HCT116 (cell line): ENCODE results near the gene SLC25A6. TPM values are rescaled to one million over a fixed set of nuclear protein-coding genes. Genes with fewer than 3 reads are reported as not detected.

Source experiments
- ATAC-seq: fragments of 200-7000 bp; cut with Tn5 transposase; 2 replicates; pipeline ENCODE4 v1.9.1; 2020; ENCODE audit warnings: mild to moderate bottlenecking, moderate library complexity
- BruUV-seq: library from RNA; stranded (reverse); fragments of 400-500 nt; replicated peaks from 2 replicates; lab custom pipeline; 2021; lab: Mats Ljungman, UMichigan
- CTCF ChIA-PET: fragments of 300-600 bp; sonication (Branson Sonifier 250); formaldehyde crosslinking; loops from one replicate; lab custom pipeline; 2021; ENCODE audit warnings: antibody characterized with exemption; lab: Charles Lee
- POLR2A ChIA-PET: fragments of 300-600, 350-600 bp; sonication (Branson Sonifier 250); formaldehyde crosslinking; loops from one replicate; lab custom pipeline; 2021; ENCODE audit warnings: antibody characterized with exemption; lab: Charles Lee
- RAD21 ChIA-PET, 2 experiments: fragments of 300-600 bp; sonication (Branson Sonifier 250); formaldehyde crosslinking; loops; one replicate each; lab custom pipeline; 2023; ENCODE audit warnings: low total read pairs in 2 of 2; ENCODE audit not compliant: uncharacterized antibody in 2 of 2, unreplicated experiment in 2 of 2, low non-redundant PET in 1 of 2; lab: Charles Lee
- DNase-seq: peaks from one replicate; pipeline ENCODE4 v3.0.0-alpha.2; 2010; ENCODE audit warnings: low read depth, low spot score
- H2AFZ ChIP-seq: fragments of 200-600 bp; shearing (Covaris generic), sonication (generic); 2 replicates; pipeline ENCODE4 v1.6.1; 2017; ENCODE audit warnings: low read depth, mixed run types, mixed read lengths, antibody characterized with exemption, low read length; ENCODE audit not compliant: poor library complexity, severe bottlenecking
- H3K27ac ChIP-seq: 2 replicates; pipeline ENCODE4 v1.5.1; 2012; ENCODE audit warnings: low read depth, low read length
- H3K27me3 ChIP-seq: fragments of 200-600 bp; sonication (generic); 2 replicates; pipeline ENCODE4 v1.6.1; 2016; ENCODE audit warnings: mixed run types, low read length, mixed read lengths; ENCODE audit not compliant: insufficient read depth
- H3K36me3 ChIP-seq, 2 experiments: fragments of 200-500 bp in 1 of 2; fragments of 200-600 bp in 1 of 2; sonication (Bioruptor generic) in 1 of 2; sonication (generic) in 1 of 2; 2 replicates each; pipeline versions ENCODE4 v1.5.1 to v1.6.1; 2014 to 2016; ENCODE audit warnings: low read length in 2 of 2, inconsistent platforms in 1 of 2, mixed read lengths in 1 of 2, mixed run types in 1 of 2; ENCODE audit not compliant: insufficient read depth in 2 of 2, control insufficient read depth in 1 of 2
- H3K4me1 ChIP-seq, 2 experiments: fragments of 200-600 bp in 1 of 2; sonication (generic) in 1 of 2; 2 replicates each; pipeline versions ENCODE4 v1.5.1 to v1.6.1; 2012 to 2017; ENCODE audit warnings: low read length in 2 of 2, inconsistent platforms in 1 of 2, mild to moderate bottlenecking in 1 of 2, mixed read lengths in 1 of 2, mixed run types in 1 of 2, moderate library complexity in 1 of 2; ENCODE audit not compliant: insufficient read depth in 2 of 2, control insufficient read depth in 1 of 2
- H3K4me2 ChIP-seq: fragments of 200-600 bp; sonication (generic); 2 replicates; pipeline ENCODE4 v1.6.1; 2017; ENCODE audit warnings: mixed run types, low read length, mixed read lengths
- H3K4me3 ChIP-seq, 2 experiments: fragments of 200-600 bp in 1 of 2; sonication (generic) in 1 of 2; replicated peaks in 1 of 2; 2 replicates each; pipeline ENCODE4 v1.5.1; 2011 to 2016; ENCODE audit warnings: low read length in 2 of 2, control low read depth in 1 of 2, low read depth in 1 of 2, mild to moderate bottlenecking in 1 of 2, mixed read lengths in 1 of 2, mixed run types in 1 of 2
- H3K79me2 ChIP-seq: fragments of 200-600 bp; sonication (generic); 2 replicates; pipeline ENCODE4 v1.6.1; 2017; ENCODE audit warnings: mild to moderate bottlenecking, mixed run types, low read length, moderate library complexity, mixed read lengths; ENCODE audit not compliant: insufficient read depth
- H3K9ac ChIP-seq: fragments of 200-600 bp; sonication (generic); 2 replicates; pipeline ENCODE4 v1.6.1; 2016; ENCODE audit warnings: low read length, mixed read lengths
- H3K9me2 ChIP-seq: fragments of 200-600 bp; sonication (generic), shearing (Covaris generic); 2 replicates; pipeline ENCODE4 v1.6.1; 2017; ENCODE audit warnings: mixed run types, mild to moderate bottlenecking, moderate library complexity; ENCODE audit not compliant: insufficient read depth
- H3K9me3 ChIP-seq, 2 experiments: fragments of 200-500 bp in 1 of 2; fragments of 200-600 bp in 1 of 2; sonication (Bioruptor generic) in 1 of 2; sonication (generic) in 1 of 2; 2 replicates each; pipeline ENCODE4 v1.6.1; 2014 to 2017; ENCODE audit warnings: low read length in 2 of 2, mixed read lengths in 2 of 2, inconsistent platforms in 1 of 2, low read depth in 1 of 2, mild to moderate bottlenecking in 1 of 2, mixed run types in 1 of 2, moderate library complexity in 1 of 2; ENCODE audit not compliant: control insufficient read depth in 1 of 2, insufficient read depth in 1 of 2
- H4K20me1 ChIP-seq: fragments of 200-600 bp; sonication (generic), shearing (Covaris generic); 2 replicates; pipeline ENCODE4 v1.6.1; 2017; ENCODE audit warnings: mixed run types, mild to moderate bottlenecking, moderate library complexity; ENCODE audit not compliant: insufficient read depth
- CTCF ChIP-seq, 3 experiments: fragments of 200-600 bp in 1 of 3; sonication (generic) in 1 of 3; IDR thresholded peaks in 2 of 3; conservative IDR thresholded peaks in 1 of 3; 2 replicates each; pipeline ENCODE4 v1.5.1; 2012 to 2017; ENCODE audit warnings: low read depth in 2 of 3, low read length in 2 of 3, antibody characterized with exemption in 1 of 3, borderline replicate concordance in 1 of 3, control low read depth in 1 of 3, mild to moderate bottlenecking in 1 of 3, mixed read lengths in 1 of 3, mixed run types in 1 of 3, moderate library complexity in 1 of 3; ENCODE audit not compliant: insufficient read depth in 1 of 3
- EGR1 ChIP-seq: IDR thresholded peaks from 2 replicates; pipeline ENCODE4 v1.6.1; 2012; ENCODE audit warnings: low read depth
- EZH2 ChIP-seq: fragments of 200-600 bp; sonication (generic); IDR thresholded peaks from 2 replicates; pipeline ENCODE4 v1.6.1; 2017; ENCODE audit warnings: antibody characterized with exemption, mixed run types
- EZH2phosphoT487 ChIP-seq: fragments of 200-600 bp; IDR thresholded peaks from 2 replicates; pipeline ENCODE4 v1.6.1; 2018; ENCODE audit warnings: antibody characterized with exemption, borderline replicate concordance
- MAX ChIP-seq: IDR thresholded peaks from 2 replicates; pipeline ENCODE4 v1.6.1; 2012
- POLR2AphosphoS5 ChIP-seq: IDR thresholded peaks from 2 replicates; pipeline ENCODE4 v1.6.1; 2011; ENCODE audit warnings: mild to moderate bottlenecking, low read depth, low read length, moderate library complexity
- REST ChIP-seq: IDR thresholded peaks from 2 replicates; pipeline ENCODE4 v1.6.1; 2012; ENCODE audit warnings: low read depth
- SRF ChIP-seq: IDR thresholded peaks from 2 replicates; pipeline ENCODE4 v1.6.1; 2012; ENCODE audit warnings: low read depth
- TCF7L2 ChIP-seq: IDR thresholded peaks from 2 replicates; pipeline ENCODE4 v1.7.0; 2011; ENCODE audit warnings: borderline replicate concordance, inconsistent platforms; ENCODE audit not compliant: insufficient read depth, insufficient read length; ENCODE audit errors: extremely low read depth
- YY1 ChIP-seq: IDR thresholded peaks from 2 replicates; pipeline ENCODE4 v1.6.1; 2011; ENCODE audit warnings: low read length, low read depth, moderate library complexity, mild to moderate bottlenecking; ENCODE audit not compliant: insufficient replicate concordance; ENCODE audit errors: extremely low read depth
- intact Hi-C: fragments of 100-400 bp; cut with micrococcal nuclease; formaldehyde crosslinking; loops from 2 replicates; pipeline ENCODE4 v1.10.0; 2022
- total RNA-seq: library from RNA; stranded (reverse); gene quantifications from one replicate; pipeline ENCODE4 v1.2.1, GENCODE V29; 2021; ENCODE audit not compliant: unreplicated experiment

The SLC25A6 gene
- total RNA-seq, 1 experiment from 2014 or later: 398 TPM

- DNase-seq: no peak
- no peak for TF ChIP-seq CTCF (IDR thresholded peaks at IDR 0.05 in 2 of 3, conservative IDR thresholded peaks at IDR 0.05 in 1 of 3; ENCODE audit: borderline replicate concordance in 1 of 3, insufficient read depth in 1 of 3, low read depth in 2 of 3, low read length in 2 of 3)
- peak; percentile 33; the same call in 1 of the 2 replicates for TF ChIP-seq EGR1
- Histone ChIP-seq H3K27ac (no peak overlapping the region), H3K9me3 (no peaks in the 10 kb centered on the region), H3K9ac (no peak overlapping the region), H3K4me3 (no peak overlapping the region), H3K9me2 (no peaks in the 10 kb centered on the region), H3K36me3 (no peaks in the 10 kb centered on the region), H3K27me3 (no peaks in the 10 kb centered on the region), H2AFZ (no peak overlapping the region), H3K4me1 (peaks cover 6 to 15% of the 10 kb centered on the region in 2 experiments; a peak in 2 of 4 replicates), H3K79me2 (no peaks in the 10 kb centered on the region), H3K4me2 (peak overlapping the region; percentile 50), H4K20me1 (no peaks in the 10 kb centered on the region)
- BruUV-seq: no TSS peak
- intact Hi-C loops: no loop called here
- peak; percentile 73 for ATAC-seq
- RAD21 ChIA-PET: no interaction called here
- POLR2A ChIA-PET: no interaction called here
- CTCF ChIA-PET: no interaction called here
These were observed 30.6 kb downstream of the SLC25A6 start for GRCh38 chrX:1361275-1361674.

- Histone ChIP-seq H3K27me3 (no peaks in the 10 kb centered on the region), H3K4me2 (no peak overlapping the region), H3K9me3 (no peaks in the 10 kb centered on the region), H2AFZ (no peak overlapping the region), H3K36me3 (no peaks in the 10 kb centered on the region), H3K9ac (no peak overlapping the region), H3K9me2 (no peaks in the 10 kb centered on the region), H4K20me1 (no peaks in the 10 kb centered on the region), H3K79me2 (no peaks in the 10 kb centered on the region), H3K4me1 (peaks cover 6 to 15% of the 10 kb centered on the region in 2 experiments; a peak in 2 of 4 replicates), H3K4me3 (no peak overlapping the region), H3K27ac (no peak overlapping the region)
- no peak for DNase-seq
- ChIA-PET RAD21 (no interaction called here), CTCF (no interaction called here), POLR2A (no interaction called here)
- ATAC-seq: no peak
- intact Hi-C loops: no loop called here
- no TSS peak for BruUV-seq
- no peak for TF ChIP-seq TCF7L2
- no peak for TF ChIP-seq REST
- no peak for TF ChIP-seq EZH2phosphoT487
- no peak for TF ChIP-seq EZH2
- no peak for TF ChIP-seq SRF
- no peak for TF ChIP-seq POLR2AphosphoS5
- no peak for TF ChIP-seq YY1
- TF ChIP-seq CTCF (IDR thresholded peaks at IDR 0.05 in 2 of 3, conservative IDR thresholded peaks at IDR 0.05 in 1 of 3; ENCODE audit: borderline replicate concordance in 1 of 3, insufficient read depth in 1 of 3, low read depth in 2 of 3, low read length in 2 of 3): no peak
- no peak for TF ChIP-seq MAX
These were observed 31.7 kb downstream of the SLC25A6 start for GRCh38 chrX:1360171-1360570.
